Liver (tissue), 9 donors: ENCODE measurements around the gene PLEKHN1. TPM values are rescaled to one million over a fixed set of nuclear protein-coding genes. Genes with fewer than 3 reads are reported as not detected.

Experiments used
- DNase-seq: peaks from one replicate; pipeline ENCODE4 v3.0.0-alpha.2; 2017; ENCODE audit warnings: low spot score
- H3K27ac ChIP-seq, 2 donors: one replicate each; pipeline ENCODE4 v1.7.0; 2013; ENCODE audit warnings: inconsistent platforms in 2 of 2, low read length in 2 of 2, control low read depth in 1 of 2, low read depth in 1 of 2, mild to moderate bottlenecking in 1 of 2
- H3K27me3 ChIP-seq, 4 donors: one replicate each; pipeline versions ENCODE4 v1.6.1 to v1.7.0; 2013; ENCODE audit warnings: low read length in 3 of 4, inconsistent platforms in 1 of 4, mild to moderate bottlenecking in 1 of 4, moderate library complexity in 1 of 4; ENCODE audit not compliant: control insufficient read depth in 4 of 4, insufficient read depth in 4 of 4
- H3K36me3 ChIP-seq, 4 donors: one replicate each; pipeline versions ENCODE4 v1.6.1 to v1.7.0; 2013; ENCODE audit warnings: low read length in 3 of 4, mild to moderate bottlenecking in 3 of 4, low read depth in 1 of 4, moderate library complexity in 1 of 4; ENCODE audit not compliant: control insufficient read depth in 4 of 4, insufficient read depth in 3 of 4
- H3K4me1 ChIP-seq, 4 donors: one replicate each; pipeline versions ENCODE4 v1.6.1 to v1.7.0; 2013; ENCODE audit warnings: low read length in 3 of 4, mild to moderate bottlenecking in 3 of 4, moderate library complexity in 1 of 4; ENCODE audit not compliant: control insufficient read depth in 4 of 4, insufficient read depth in 4 of 4
- H3K4me3 ChIP-seq, 3 donors: one replicate each; pipeline versions ENCODE4 v1.6.1 to v1.7.0; 2013; ENCODE audit warnings: low read length in 3 of 3, control low read depth in 1 of 3, low read depth in 1 of 3, mild to moderate bottlenecking in 1 of 3
- H3K9ac ChIP-seq, 2 donors: one replicate each; pipeline ENCODE4 v1.7.0; 2013; ENCODE audit warnings: low read length in 2 of 2, mild to moderate bottlenecking in 2 of 2, moderate library complexity in 2 of 2, control low read depth in 1 of 2, low read depth in 1 of 2
- H3K9me3 ChIP-seq, 4 donors: one replicate each; pipeline versions ENCODE4 v1.6.1 to v1.7.0; 2013; ENCODE audit warnings: low read length in 3 of 4; ENCODE audit not compliant: control insufficient read depth in 4 of 4
- ATF3 ChIP-seq: IDR thresholded peaks from 2 replicates; pipeline ENCODE4 v1.6.1; 2016; ENCODE audit warnings: antibody characterized with exemption
- CTCF ChIP-seq: fragments of 150-350 bp; IDR thresholded peaks from 2 replicates; pipeline ENCODE4 v1.5.1; 2017; ENCODE audit warnings: improper control_type of control experiment, low read depth, low read length; ENCODE audit not compliant: missing input control
- EGR1 ChIP-seq, 2 donors: IDR thresholded peaks; 2 replicates each; pipeline ENCODE4 v1.6.1; 2016 to 2018; ENCODE audit warnings: antibody characterized with exemption in 2 of 2, low read depth in 2 of 2
- FOXA1 ChIP-seq: IDR thresholded peaks from 2 replicates; pipeline ENCODE4 v1.6.1; 2016; ENCODE audit warnings: antibody characterized with exemption
- FOXA2 ChIP-seq: IDR thresholded peaks from 2 replicates; pipeline ENCODE4 v1.6.1; 2016; ENCODE audit warnings: antibody characterized with exemption
- GABPA ChIP-seq, 2 donors: IDR thresholded peaks in 1 of 2; conservative IDR thresholded peaks in 1 of 2; 2 replicates each; pipeline ENCODE4 v1.6.1; 2016; ENCODE audit warnings: antibody characterized with exemption in 2 of 2, mild to moderate bottlenecking in 1 of 2, moderate library complexity in 1 of 2
- HNF4A ChIP-seq, 2 donors: conservative IDR thresholded peaks; 2 replicates each; pipeline ENCODE4 v1.6.1; 2016; ENCODE audit warnings: antibody characterized with exemption in 2 of 2, mild to moderate bottlenecking in 2 of 2
- HNF4G ChIP-seq: IDR thresholded peaks from 2 replicates; pipeline ENCODE4 v1.6.1; 2016; ENCODE audit warnings: antibody characterized with exemption
- JUND ChIP-seq, 2 donors: IDR thresholded peaks; 2 replicates each; pipeline ENCODE4 v1.6.1; 2016; ENCODE audit warnings: antibody characterized with exemption in 2 of 2
- MAX ChIP-seq: IDR thresholded peaks from 2 replicates; pipeline ENCODE4 v1.6.1; 2016; ENCODE audit warnings: antibody characterized with exemption
- NR2F2 ChIP-seq: IDR thresholded peaks from 2 replicates; pipeline ENCODE4 v1.6.1; 2016; ENCODE audit warnings: antibody characterized with exemption
- RAD21 ChIP-seq, 2 donors: IDR thresholded peaks; 2 replicates each; pipeline ENCODE4 v1.6.1; 2016; ENCODE audit warnings: antibody characterized with exemption in 2 of 2, mild to moderate bottlenecking in 2 of 2
- REST ChIP-seq: IDR thresholded peaks from 2 replicates; pipeline ENCODE4 v1.6.1; 2016; ENCODE audit warnings: antibody characterized with exemption, mild to moderate bottlenecking
- RXRA ChIP-seq, 2 donors: IDR thresholded peaks; 2 replicates each; pipeline ENCODE4 v1.6.1; 2017 to 2018; ENCODE audit warnings: antibody characterized with exemption in 2 of 2, mild to moderate bottlenecking in 1 of 2
- SP1 ChIP-seq: IDR thresholded peaks from 2 replicates; pipeline ENCODE4 v1.6.1; 2018; ENCODE audit warnings: antibody characterized with exemption, mild to moderate bottlenecking
- TAF1 ChIP-seq: conservative IDR thresholded peaks from 2 replicates; pipeline ENCODE4 v1.6.1; 2016; ENCODE audit warnings: antibody characterized with exemption, mild to moderate bottlenecking
- YY1 ChIP-seq: IDR thresholded peaks from 2 replicates; pipeline ENCODE4 v1.6.1; 2016; ENCODE audit warnings: antibody characterized with exemption, mild to moderate bottlenecking
- ZBTB33 ChIP-seq: IDR thresholded peaks from 2 replicates; pipeline ENCODE4 v1.6.1; 2016; ENCODE audit warnings: antibody characterized with exemption
- WGBS: extraction: QIAGEN DNeasy Blood & Tissue Kit; methylation state at CpG from one replicate; pipeline ENCODE4 v1.1.7; 2013; 5-methylcytosine and 5-hydroxymethylcytosine counted together
- polyA plus RNA-seq, 2 donors: library from polyadenylated mRNA; stranded (reverse) in 1 of 2; unstranded in 1 of 2; fragments of 200-250 nt in 1 of 2; fragments of >200 nt in 1 of 2; fragmentation: Nextera tagmentation in 1 of 2; extraction: Ambion mirVana in 1 of 2; gene quantifications; one replicate each; pipeline versions ENCODE4 v1.2.1 to v1.2.3, GENCODE V29; 2013 to 2015
- total RNA-seq, 2 donors: library from RNA; depleted of rRNA; stranded (reverse); fragments of >200 nt; gene quantifications; one replicate each; pipeline ENCODE4 v1.2.3, GENCODE V29; 2014
- donor health status: healthy.
- donor health status: healthy.
- donor health status: healthy.
- donor health status: healthy.
- donor health status: healthy.

The PLEKHN1 gene
- total and polyA plus RNA-seq, 4 donors: 0.17 to 0.18 TPM; not detected in 2

DNA sequence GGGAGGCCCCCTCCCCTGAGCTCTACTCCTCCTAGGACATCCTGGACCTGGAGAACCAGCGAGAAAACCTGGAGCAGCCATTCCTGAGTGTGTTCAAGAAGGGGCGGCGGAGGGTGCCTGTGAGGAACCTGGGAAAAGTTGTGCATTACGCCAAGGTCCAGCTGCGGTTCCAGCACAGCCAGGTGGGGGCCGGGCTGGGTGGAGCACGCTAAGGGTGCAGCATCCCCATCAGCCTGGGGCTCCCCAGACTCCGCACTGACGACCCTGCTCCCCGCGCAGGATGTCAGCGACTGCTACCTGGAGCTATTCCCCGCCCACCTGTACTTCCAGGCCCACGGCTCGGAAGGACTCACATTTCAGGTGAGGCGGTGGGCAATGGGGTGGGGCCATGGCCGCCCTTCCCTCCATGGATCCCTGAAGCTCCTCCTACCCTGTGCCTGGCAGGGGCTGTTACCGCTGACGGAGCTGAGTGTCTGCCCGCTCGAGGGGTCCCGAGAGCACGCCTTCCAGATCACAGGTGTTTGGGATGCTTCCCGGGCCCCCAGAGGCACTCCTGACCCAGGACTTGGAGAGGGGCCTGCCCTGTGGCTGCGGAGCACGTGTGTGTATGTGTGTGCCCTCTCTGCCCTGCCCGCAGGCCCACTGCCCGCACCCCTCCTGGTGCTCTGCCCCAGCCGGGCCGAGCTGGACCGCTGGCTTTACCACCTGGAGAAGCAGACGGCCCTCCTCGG, 4.1 kb downstream of the PLEKHN1 start (continued):
- TF ChIP-seq RXRA (IDR thresholded peaks at IDR 0.05) (no peak), HNF4G (no peak), MAX (no peak)

GRCh38 chr1:970973-971730, 4.9 kb downstream of the PLEKHN1 start:
- DNase-seq: no peak
- TF ChIP-seq TAF1 (no peak), FOXA1 (no peak)
- Histone ChIP-seq H3K9me3 (no peaks in the 10 kb centered on the region), H3K36me3 (no peaks in the 10 kb centered on the region), H3K27me3 (peaks cover 0 to 26% (median 2%) of the 10 kb centered on the region in 4 donors), H3K4me3 (no peak overlapping the region), H3K4me1 (peaks cover 3 to 13% (median 8%) of the 10 kb centered on the region in 4 donors), H3K9ac (no peak overlapping the region), H3K27ac (no peak overlapping the region)
- 44% methylated on average over 42 of the region's 42 CpGs for WGBS

DNA sequence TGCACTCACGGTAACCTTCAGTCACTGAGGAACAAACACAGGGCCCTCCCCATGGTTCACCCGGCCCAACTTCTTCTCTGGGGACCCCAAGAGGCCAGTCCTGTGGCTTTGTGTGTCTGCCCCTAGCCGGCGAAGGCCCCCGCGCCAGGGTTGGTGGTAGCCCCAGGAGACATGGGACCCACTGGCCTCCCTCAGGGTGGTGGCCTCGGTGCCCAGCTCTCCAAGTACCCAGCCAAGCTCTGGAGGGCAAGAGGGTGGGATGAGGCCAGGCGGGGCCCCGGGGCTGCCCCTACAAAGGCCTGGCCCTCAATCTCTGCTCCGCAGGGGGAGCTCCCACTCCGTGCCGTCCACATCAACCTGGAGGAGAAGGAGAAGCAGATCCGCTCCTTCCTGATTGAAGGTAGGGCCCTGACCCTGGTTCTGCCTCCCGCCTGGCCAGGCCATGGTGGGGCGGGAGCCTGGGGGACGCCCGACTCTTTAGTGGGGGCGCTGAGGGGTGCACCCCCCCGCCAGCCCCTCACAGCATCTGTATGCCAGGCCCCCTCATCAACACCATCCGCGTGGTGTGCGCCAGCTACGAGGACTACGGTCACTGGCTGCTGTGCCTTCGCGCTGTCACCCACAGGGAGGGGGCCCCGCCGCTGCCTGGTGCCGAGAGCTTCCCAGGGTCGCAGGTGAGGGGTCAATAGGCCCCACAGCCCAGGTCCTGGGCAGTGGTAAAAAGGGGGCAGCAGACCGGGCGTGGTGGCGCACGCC, 5.6 kb downstream of the PLEKHN1 start:
- peaks cover 0 to 8% (median 2%) of the 10 kb centered on the region in 4 donors for H3K4me1 ChIP-seq
- WGBS: 79% methylated on average over 34 of the region's 34 CpGs
- no peak overlapping the region for H3K27ac ChIP-seq
- DNase-seq: no peak
- no peak overlapping the region for H3K4me3 ChIP-seq
- H3K9ac ChIP-seq: no peak overlapping the region
- no peaks in the 10 kb centered on the region for H3K9me3 ChIP-seq
- peaks cover 0 to 26% (median 2%) of the 10 kb centered on the region in 4 donors for H3K27me3 ChIP-seq
- TF ChIP-seq ZBTB33 (no peak), ATF3 (no peak), JUND (IDR thresholded peaks at IDR 0.05) (no peak), YY1 (no peak), NR2F2 (no peak), HNF4G (no peak), HNF4A (conservative IDR thresholded peaks at IDR 0.05) (no peak), EGR1 (IDR thresholded peaks at IDR 0.05; ENCODE audit: low read depth in 2 of 2) (no peak), SP1 (no peak), REST (no peak), GABPA (IDR thresholded peaks at IDR 0.05 in 1 of 2, conservative IDR thresholded peaks at IDR 0.05 in 1 of 2) (no peak), RXRA (IDR thresholded peaks at IDR 0.05) (no peak), FOXA2 (no peak), FOXA1 (no peak), RAD21 (IDR thresholded peaks at IDR 0.05) (no peak), TAF1 (no peak), MAX (no peak), CTCF (no peak)
- no peaks in the 10 kb centered on the region for H3K36me3 ChIP-seq
